ENCODE data around the gene NFKB2. TPM values are rescaled to one million over a fixed set of nuclear protein-coding genes. Genes with fewer than 3 reads are reported as not detected.

Gene NFKB2
- 20.5 TPM for total RNA-seq

DNA sequence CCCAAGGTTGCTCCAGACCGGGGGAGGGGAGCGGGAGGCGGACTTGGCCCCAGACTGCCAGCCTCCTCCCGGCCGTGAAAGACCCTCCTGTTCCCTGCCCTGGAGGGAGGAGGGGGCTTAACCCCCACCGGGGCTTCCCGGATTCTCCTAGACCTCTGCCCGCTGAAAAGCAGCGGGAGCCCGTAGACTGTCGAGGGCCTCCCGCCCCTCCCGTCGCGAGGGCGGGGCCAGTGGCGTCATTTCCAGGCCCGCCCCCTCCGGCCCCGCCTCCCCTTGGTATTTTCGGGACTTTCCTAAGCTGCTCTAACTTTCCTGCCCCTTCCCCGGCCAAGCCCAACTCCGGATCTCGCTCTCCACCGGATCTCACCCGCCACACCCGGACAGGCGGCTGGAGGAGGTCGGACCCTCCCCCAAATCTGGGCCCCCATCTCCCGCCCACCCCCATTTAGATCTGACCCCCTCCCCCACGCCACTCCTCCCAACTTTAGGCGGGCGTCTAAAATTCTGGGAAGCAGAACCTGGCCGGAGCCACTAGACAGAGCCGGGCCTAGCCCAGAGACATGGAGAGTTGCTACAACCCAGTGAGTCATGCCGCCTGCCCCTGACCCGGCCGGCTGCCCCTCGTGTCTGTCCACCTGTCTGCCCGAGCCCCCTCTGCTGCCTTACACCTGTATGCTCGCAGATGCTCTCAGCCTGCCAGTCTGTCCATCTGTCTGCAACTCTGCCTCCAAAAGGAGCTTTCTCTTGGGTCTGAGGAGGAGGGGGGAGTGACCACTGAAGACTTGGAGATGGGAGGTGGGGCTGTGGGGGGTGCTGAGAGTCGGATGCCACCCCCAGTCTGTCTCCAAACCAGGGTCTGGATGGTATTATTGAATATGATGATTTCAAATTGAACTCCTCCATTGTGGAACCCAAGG lies at the start of gene NFKB2:
Gene NFKB2, plus strand, starts transcription at position 306 of the 917 bp plus-strand sequence. Its CDS starts 255 bp downstream, at position 561.
- peak; percentile 89 for DNase-seq

DNA sequence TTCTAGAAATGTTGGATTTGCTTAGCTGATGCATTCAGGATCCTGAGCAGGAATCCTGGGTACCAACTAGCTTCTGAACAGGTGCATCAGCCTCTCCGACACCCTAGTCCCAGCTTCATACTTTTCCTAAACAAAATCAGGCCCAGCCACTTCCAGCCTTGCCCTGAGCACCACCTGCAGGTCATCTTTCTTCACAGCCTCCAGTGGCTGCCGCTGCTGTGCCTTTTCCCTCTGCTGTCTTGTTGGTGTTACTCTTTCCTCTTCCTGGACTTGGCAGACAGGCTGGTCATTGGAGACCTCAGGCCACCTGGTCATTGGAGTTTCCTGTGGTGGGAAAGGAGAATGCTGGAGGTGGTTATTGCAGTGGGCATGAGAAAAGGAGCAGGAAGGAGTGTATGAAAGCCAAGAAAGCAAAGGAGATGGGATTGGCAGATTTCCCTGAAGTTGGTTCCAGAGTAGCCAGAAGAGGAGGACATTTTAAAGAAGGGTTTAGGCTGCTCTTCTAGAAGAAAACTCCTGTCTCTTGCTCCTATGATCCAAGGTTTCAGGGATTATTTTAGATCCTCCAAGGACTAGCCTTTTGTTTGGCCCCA lies 48.2 kb upstream of the NFKB2 start:
- DNase-seq = no peak

- DNase-seq = peak; percentile 23
Observed at GRCh38 chr10:102352066-102352715, 43.3 kb upstream of the NFKB2 start.

GRCh38 chr10:102354451-102354850 lies 41.1 kb upstream of the NFKB2 start:
- DNase-seq = no peak

DNA sequence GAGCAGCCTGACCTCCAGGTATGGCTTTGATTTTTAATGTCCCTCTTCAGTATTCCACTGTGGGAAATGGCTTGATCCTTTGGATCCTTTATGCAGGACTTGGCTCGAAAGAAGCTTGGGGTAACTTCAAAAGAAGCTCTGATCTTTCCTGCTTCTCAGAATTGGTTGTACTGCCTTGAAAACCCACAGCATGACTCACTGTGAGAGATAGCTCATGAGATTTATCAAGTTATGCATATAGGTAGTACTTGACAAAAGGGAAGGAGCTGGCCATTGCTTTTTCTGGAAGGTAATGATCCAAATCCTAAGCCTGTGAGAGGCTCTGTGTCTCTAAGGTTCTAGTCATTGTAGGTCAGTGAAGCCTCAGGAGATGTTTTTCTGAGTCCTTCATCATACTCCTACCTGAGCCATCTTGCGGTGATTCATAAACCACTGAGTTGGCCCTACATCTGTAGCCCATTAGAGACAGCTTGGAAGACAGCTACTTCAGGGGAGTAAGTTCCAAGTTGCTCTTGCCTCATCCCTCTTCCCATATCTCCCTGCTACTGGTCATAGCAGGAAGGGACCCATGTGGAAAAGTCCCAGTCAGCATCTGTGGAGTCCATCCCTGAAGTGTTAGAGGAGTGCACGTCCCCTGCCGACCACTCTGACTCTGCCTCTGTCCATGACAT lies 36.7 kb upstream of the NFKB2 start:
- no peak for DNase-seq

DNA sequence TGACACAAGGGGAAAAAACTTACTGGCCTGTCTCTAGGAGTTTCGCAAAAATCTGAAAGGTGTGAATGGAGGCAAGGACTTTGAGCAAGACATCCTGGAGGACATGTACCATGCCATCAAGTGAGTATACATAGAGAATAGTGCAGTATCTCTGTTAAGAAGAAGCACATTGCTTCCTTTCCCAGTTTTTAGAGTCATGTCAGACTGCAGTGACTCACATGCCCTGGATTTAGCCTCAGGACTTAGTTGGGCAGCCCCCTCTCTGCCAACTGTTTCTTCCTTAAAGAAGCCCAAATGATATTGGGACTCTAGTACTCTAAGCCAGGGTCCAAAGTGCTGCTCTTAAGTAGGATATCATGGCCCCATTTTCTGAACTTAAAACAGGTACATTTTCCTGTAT lies 28.1 kb upstream of the NFKB2 start:
- DNase-seq = no peak

DNA sequence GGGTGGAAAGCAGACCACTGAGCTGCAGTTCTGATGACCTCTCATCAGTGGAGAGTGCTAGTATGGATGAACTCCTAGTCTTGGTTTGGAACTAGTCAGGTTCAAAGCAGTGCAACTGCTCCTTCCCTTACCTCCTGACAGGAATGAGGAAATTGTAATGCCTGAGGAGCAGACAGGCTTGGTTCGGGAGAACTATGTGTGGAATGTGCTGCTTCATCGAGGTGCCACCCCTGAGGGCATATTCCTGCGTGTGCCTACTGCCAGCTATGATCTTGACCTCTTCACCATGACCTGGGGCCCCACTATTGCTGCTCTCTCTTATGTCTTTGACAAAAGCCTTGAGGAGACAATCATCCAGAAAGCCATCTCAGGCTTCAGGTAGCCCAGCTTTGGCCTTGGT lies 27.4 kb upstream of the NFKB2 start:
- DNase-seq = no peak

GRCh38 chr10:102371295-102371694 lies 24.2 kb upstream of the NFKB2 start:
- DNase-seq = no peak

GRCh38 chr10:102375250-102375649 lies 20.3 kb upstream of the NFKB2 start:
- no peak for DNase-seq

GRCh38 chr10:102375867-102376266 lies 19.6 kb upstream of the NFKB2 start:
- no peak for DNase-seq

GRCh38 chr10:102376901-102377300 lies 18.6 kb upstream of the NFKB2 start:
- DNase-seq = no peak

- no peak for DNase-seq
Observed at GRCh38 chr10:102379383-102379782, 16.1 kb upstream of the NFKB2 start.

DNA sequence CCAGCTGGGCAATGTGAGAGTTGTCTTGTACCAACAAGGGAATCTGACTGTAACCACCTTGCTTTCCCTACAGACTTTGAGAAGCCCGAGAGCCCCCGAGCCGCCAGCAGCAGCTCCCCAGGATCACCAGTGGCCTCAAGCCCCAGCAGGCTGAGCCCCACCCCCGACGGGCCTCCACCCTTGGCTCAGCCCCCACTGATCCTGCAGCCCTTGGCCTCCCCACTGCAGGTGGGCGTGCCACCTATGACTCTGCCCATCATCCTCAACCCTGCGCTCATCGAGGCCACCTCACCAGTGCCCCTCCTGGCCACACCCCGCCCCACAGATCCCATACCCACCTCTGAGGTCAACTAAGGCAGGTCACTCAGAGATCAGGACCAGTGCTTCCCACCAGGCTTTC lies 13.5 kb upstream of the NFKB2 start:
- DNase-seq = no peak

- no peak for DNase-seq
Observed at GRCh38 chr10:102382871-102383270, 12.6 kb upstream of the NFKB2 start.

GRCh38 chr10:102384053-102384452 lies 11.5 kb upstream of the NFKB2 start:
- DNase-seq = no peak

- no peak for DNase-seq
Observed at GRCh38 chr10:102384606-102385429, 10.7 kb upstream of the NFKB2 start.

DNA sequence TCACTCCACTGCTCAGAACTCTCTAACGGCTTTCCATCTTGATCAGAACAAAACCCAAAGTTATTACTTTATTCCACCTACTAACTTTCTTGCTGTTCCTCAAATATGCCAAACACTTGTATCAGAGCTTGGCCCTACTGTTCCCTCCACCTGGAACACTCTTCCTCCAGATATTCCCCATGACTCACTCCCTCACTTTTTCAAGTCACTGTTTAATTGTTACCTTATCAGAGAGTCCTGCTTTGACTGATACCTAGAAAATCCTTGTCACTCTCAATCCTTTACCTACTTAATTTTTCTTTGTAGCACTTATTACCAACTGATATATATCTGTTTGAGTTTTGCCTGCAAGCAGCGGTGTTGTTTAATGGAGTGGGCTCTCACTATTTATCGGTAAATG lies 5.6 kb upstream of the NFKB2 start:
- no peak for DNase-seq

- no peak for DNase-seq
Observed at GRCh38 chr10:102392306-102392705, 3.2 kb upstream of the NFKB2 start.

GRCh38 chr10:102393411-102394078 lies 2.0 kb upstream of the NFKB2 start:
- no peak for DNase-seq

DNA sequence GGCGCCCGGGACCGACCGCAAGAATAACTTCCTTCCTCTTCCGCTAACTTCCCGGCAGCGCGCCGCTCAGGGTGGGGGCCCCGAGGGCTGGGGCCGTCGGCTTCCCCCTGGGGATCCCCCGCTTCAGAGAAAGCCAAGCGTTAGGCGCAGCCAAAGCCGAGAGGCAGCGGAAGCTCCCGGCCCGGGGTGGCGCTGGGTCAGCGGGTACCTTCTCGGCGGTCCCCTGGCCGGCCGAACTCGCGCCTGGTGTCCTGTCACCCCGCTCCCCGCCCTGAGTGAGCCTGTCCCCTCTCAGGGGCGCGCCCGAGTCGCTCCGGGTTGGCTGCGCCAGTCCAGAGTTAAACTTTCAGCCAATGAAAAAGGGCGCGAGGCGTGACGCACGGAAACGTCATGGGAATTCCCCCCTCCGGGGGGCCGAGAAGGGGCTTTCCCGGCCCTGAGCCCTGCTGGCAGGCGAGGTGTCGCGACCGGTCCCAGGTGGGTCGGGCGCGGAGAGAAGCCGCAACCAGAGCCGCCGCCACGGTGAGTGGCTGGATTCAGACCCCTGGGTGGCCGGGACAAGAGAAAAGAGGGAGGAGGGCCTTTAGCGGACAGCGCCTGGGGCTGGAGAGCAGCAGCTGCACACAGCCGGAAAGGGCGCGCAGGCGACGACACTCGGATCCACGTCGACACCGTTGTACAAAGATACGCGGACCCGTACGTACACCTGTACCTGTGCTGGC lies 1.3 kb upstream of the NFKB2 start:
- DNase-seq = peak; percentile 94
